Neuronal stem cell (in vitro differentiated cells): ENCODE measurements around the gene MAP3K15.

ENCODE experiments used
- DNase-seq: peaks from one replicate; pipeline ENCODE4 v3.0.0-alpha.2; 2013; ENCODE audit warnings: low spot score
- H2AFZ ChIP-seq: one replicate; pipeline ENCODE4 v1.6.1; 2013; ENCODE audit warnings: mild to moderate bottlenecking, low read length, inconsistent platforms
- H2AK5ac ChIP-seq: 2 replicates; pipeline ENCODE4 v1.6.1; 2013; ENCODE audit warnings: low read depth, mild to moderate bottlenecking, inconsistent platforms, low read length, moderate library complexity, mixed read lengths
- H2BK120ac ChIP-seq: 2 replicates; pipeline ENCODE4 v1.6.1; 2013; ENCODE audit warnings: low read depth, mild to moderate bottlenecking, inconsistent platforms, low read length, moderate library complexity, mixed read lengths
- H2BK12ac ChIP-seq: one replicate; pipeline ENCODE4 v1.6.1; 2013; ENCODE audit warnings: low read length, inconsistent platforms
- H2BK15ac ChIP-seq: 2 replicates; pipeline ENCODE4 v1.6.1; 2013; ENCODE audit warnings: mild to moderate bottlenecking, low read length, inconsistent platforms, mixed read lengths
- H2BK5ac ChIP-seq: one replicate; pipeline ENCODE4 v1.6.1; 2013; ENCODE audit warnings: inconsistent platforms, mild to moderate bottlenecking, low read length, moderate library complexity
- H3K14ac ChIP-seq: one replicate; pipeline ENCODE4 v1.6.1; 2013; ENCODE audit warnings: low read length, inconsistent platforms
- H3K18ac ChIP-seq: 2 replicates; pipeline ENCODE4 v1.6.1; 2013; ENCODE audit warnings: low read length, inconsistent platforms
- H3K23ac ChIP-seq: 2 replicates; pipeline ENCODE4 v1.6.1; 2013; ENCODE audit warnings: low read depth, mild to moderate bottlenecking, mixed read lengths, low read length, inconsistent platforms; ENCODE audit not compliant: poor library complexity
- H3K27ac ChIP-seq: replicated peaks from 3 replicates; pipeline ENCODE4 v1.5.1; 2013; ENCODE audit warnings: low read length, inconsistent platforms
- H3K27me3 ChIP-seq, 3 experiments: 2 replicates each; pipeline ENCODE4 v1.6.1; 2013; ENCODE audit warnings: low read length in 3 of 3, mild to moderate bottlenecking in 2 of 3, inconsistent platforms in 1 of 3, low read depth in 1 of 3, mixed read lengths in 1 of 3, moderate library complexity in 1 of 3; ENCODE audit not compliant: control insufficient read depth in 3 of 3, insufficient read depth in 3 of 3
- H3K36me3 ChIP-seq, 2 donors: replicated peaks in 1 of 2; 2 replicates each; pipeline ENCODE4 v1.6.1; 2013; ENCODE audit warnings: low read length in 2 of 2; ENCODE audit not compliant: control insufficient read depth in 2 of 2, insufficient read depth in 2 of 2
- H3K4ac ChIP-seq: 2 replicates; pipeline ENCODE4 v1.6.1; 2013; ENCODE audit warnings: inconsistent platforms, mild to moderate bottlenecking, low read length, moderate library complexity
- H3K4me1 ChIP-seq, 2 donors: 1 replicate in 1 of 2; 2 replicates in 1 of 2; pipeline ENCODE4 v1.6.1; 2013; ENCODE audit warnings: low read length in 2 of 2, low read depth in 1 of 2; ENCODE audit not compliant: control insufficient read depth in 2 of 2, insufficient read depth in 1 of 2
- H3K4me2 ChIP-seq: one replicate; pipeline ENCODE4 v1.6.1; 2013; ENCODE audit warnings: mild to moderate bottlenecking, low read length, inconsistent platforms; ENCODE audit not compliant: insufficient read depth, poor library complexity, severe bottlenecking
- H3K4me3 ChIP-seq, 2 donors: 2 replicates each; pipeline ENCODE4 v1.5.1; 2013; ENCODE audit warnings: low read length in 2 of 2, mild to moderate bottlenecking in 2 of 2, inconsistent platforms in 1 of 2, moderate library complexity in 1 of 2
- H3K79me1 ChIP-seq: one replicate; pipeline ENCODE4 v1.6.1; 2013; ENCODE audit warnings: low read depth, mild to moderate bottlenecking, inconsistent platforms, low read length, moderate library complexity
- H3K9ac ChIP-seq: one replicate; pipeline ENCODE4 v1.6.1; 2013; ENCODE audit warnings: mild to moderate bottlenecking, low read depth, low read length, inconsistent platforms; ENCODE audit not compliant: poor library complexity
- H3K9me3 ChIP-seq, 2 donors: replicated peaks in 1 of 2; 2 replicates each; pipeline versions ENCODE3 to v1.6.1; 2013; ENCODE audit warnings: low read length in 2 of 2, mild to moderate bottlenecking in 2 of 2, inconsistent platforms in 1 of 2, low read depth in 1 of 2, mixed read lengths in 1 of 2, moderate library complexity in 1 of 2; ENCODE audit not compliant: control insufficient read depth in 2 of 2, insufficient read depth in 1 of 2
- H4K8ac ChIP-seq: one replicate; pipeline ENCODE4 v1.6.1; 2013; ENCODE audit warnings: low read depth, mild to moderate bottlenecking, inconsistent platforms, low read length, moderate library complexity
- H4K91ac ChIP-seq: one replicate; pipeline ENCODE4 v1.6.1; 2013; ENCODE audit warnings: low read length, low read depth, mild to moderate bottlenecking, inconsistent platforms; ENCODE audit not compliant: poor library complexity
- WGBS, 2 donors: extraction: QIAGEN DNeasy Blood & Tissue Kit; methylation state at CpG; one replicate each; pipeline ENCODE4 v1.1.7; 2013; ENCODE audit warnings: missing lambda C conversion rate in 2 of 2, mixed read lengths in 1 of 2; ENCODE audit not compliant: insufficient read length in 2 of 2, insufficient replicate concordance in 1 of 2; ENCODE audit errors: extremely low coverage in 2 of 2; 5-methylcytosine and 5-hydroxymethylcytosine counted together

Gene MAP3K15

GRCh38 chrX:19373351-19373891 is 141.9 kb downstream of the MAP3K15 start:
- no peak overlapping the region for H3K23ac ChIP-seq
- no peak overlapping the region for H4K91ac ChIP-seq
- H3K79me1 ChIP-seq, result no peaks in the 10 kb centered on the region
- no peak for DNase-seq
- H2BK5ac ChIP-seq, result no peak overlapping the region
- H3K4me2 ChIP-seq, result peak overlapping the region; percentile 40
- H2BK120ac ChIP-seq, result no peak overlapping the region
- peak overlapping the region; percentile 36 to 69 for H3K4me3 ChIP-seq
- H3K4me1 ChIP-seq, result peaks cover 0 to 1% of the 10 kb centered on the region in 2 donors
- H3K4ac ChIP-seq, result no peak overlapping the region
- H3K36me3 ChIP-seq, result no peaks in the 10 kb centered on the region
- H3K9ac ChIP-seq, result no peak overlapping the region
- H4K8ac ChIP-seq, result no peak overlapping the region
- H2AK5ac ChIP-seq, result no peak overlapping the region
- H3K27me3 ChIP-seq, result peaks cover 0 to 24% (median 0%) of the 10 kb centered on the region in 3 experiments
- peak overlapping the region; percentile 80 for H3K18ac ChIP-seq
- no CpG with 5 or more reads among the region's 23 CpGs for WGBS, 2 donors
- no peaks in the 10 kb centered on the region for H3K9me3 ChIP-seq
- no peak overlapping the region for H2BK12ac ChIP-seq
- H3K14ac ChIP-seq, result no peak overlapping the region
- H2BK15ac ChIP-seq, result no peak overlapping the region
- peak overlapping the region; percentile 81 for H2AFZ ChIP-seq
- no peak overlapping the region for H3K27ac ChIP-seq

- DNase-seq, result no peak
- Histone ChIP-seq H3K79me1 (no peaks in the 10 kb centered on the region), H3K23ac (no peak overlapping the region), H3K36me3 (no peaks in the 10 kb centered on the region), H3K4me2 (peak overlapping the region; percentile 83), H2AFZ (peak overlapping the region; percentile 81), H3K9me3 (no peaks in the 10 kb centered on the region), H4K8ac (no peak overlapping the region), H2AK5ac (no peak overlapping the region), H3K9ac (no peak overlapping the region), H3K4me3 (peak overlapping the region; percentile 36 to 75), H2BK15ac (no peak overlapping the region), H3K4ac (no peak overlapping the region), H3K14ac (no peak overlapping the region), H2BK5ac (no peak overlapping the region), H4K91ac (no peak overlapping the region), H3K4me1 (peaks cover 0 to 1% of the 10 kb centered on the region in 2 donors), H3K27ac (no peak overlapping the region), H3K27me3 (peaks cover 0 to 24% (median 0%) of the 10 kb centered on the region in 3 experiments), H2BK12ac (no peak overlapping the region), H2BK120ac (no peak overlapping the region), H3K18ac (peak overlapping the region; percentile 80)
- no CpG with 5 or more reads among the region's 20 CpGs for WGBS, 2 donors
These were observed 142.6 kb downstream of the MAP3K15 start for GRCh38 chrX:19372547-19373331.

- H3K27me3 ChIP-seq, result peaks cover 0 to 24% (median 0%) of the 10 kb centered on the region in 3 experiments
- no peak overlapping the region for H3K18ac ChIP-seq
- H2BK5ac ChIP-seq, result no peak overlapping the region
- no peak overlapping the region for H3K27ac ChIP-seq
- DNase-seq, result peak; percentile 53
- H3K4ac ChIP-seq, result no peak overlapping the region
- peaks cover 0 to 1% of the 10 kb centered on the region in 2 donors for H3K4me1 ChIP-seq
- H3K14ac ChIP-seq, result no peak overlapping the region
- H4K91ac ChIP-seq, result no peak overlapping the region
- no peak overlapping the region for H2BK120ac ChIP-seq
- no peaks in the 10 kb centered on the region for H3K36me3 ChIP-seq
- H3K23ac ChIP-seq, result no peak overlapping the region
- no peaks in the 10 kb centered on the region for H3K9me3 ChIP-seq
- no peak overlapping the region for H3K9ac ChIP-seq
- peak overlapping the region; percentile 36 to 75 for H3K4me3 ChIP-seq
- H2BK12ac ChIP-seq, result no peak overlapping the region
- no peak overlapping the region for H2AK5ac ChIP-seq
- no peak overlapping the region for H2BK15ac ChIP-seq
- no CpG with 5 or more reads among the region's 9 CpGs for WGBS, 2 donors
- H3K4me2 ChIP-seq, result peak overlapping the region; percentile 83
- peak overlapping the region; percentile 81 for H2AFZ ChIP-seq
- H3K79me1 ChIP-seq, result no peaks in the 10 kb centered on the region
- no peak overlapping the region for H4K8ac ChIP-seq
These were observed 143.2 kb downstream of the MAP3K15 start for GRCh38 chrX:19372170-19372546.

- H3K79me1 ChIP-seq, result no peaks in the 10 kb centered on the region
- H2BK120ac ChIP-seq, result no peak overlapping the region
- H3K27me3 ChIP-seq, result peaks cover 0 to 16% (median 0%) of the 10 kb centered on the region in 3 experiments
- no peak overlapping the region for H3K4ac ChIP-seq
- no peak overlapping the region for H2AFZ ChIP-seq
- no peak overlapping the region for H4K8ac ChIP-seq
- H3K9ac ChIP-seq, result no peak overlapping the region
- H2BK12ac ChIP-seq, result no peak overlapping the region
- no peak overlapping the region for H4K91ac ChIP-seq
- no peak for DNase-seq
- no peak overlapping the region for H2BK15ac ChIP-seq
- H3K9me3 ChIP-seq, result no peaks in the 10 kb centered on the region
- H3K27ac ChIP-seq, result no peak overlapping the region
- no peak overlapping the region for H3K14ac ChIP-seq
- no peak overlapping the region for H3K4me3 ChIP-seq
- no peak overlapping the region for H2AK5ac ChIP-seq
- H3K4me2 ChIP-seq, result no peak overlapping the region
- no peak overlapping the region for H2BK5ac ChIP-seq
- H3K4me1 ChIP-seq, result peaks cover 0 to 1% of the 10 kb centered on the region in 2 donors
- H3K23ac ChIP-seq, result no peak overlapping the region
- H3K18ac ChIP-seq, result no peak overlapping the region
- WGBS, 2 donors, result no CpG with 5 or more reads among the region's 5 CpGs
- no peaks in the 10 kb centered on the region for H3K36me3 ChIP-seq
These were observed 145.2 kb downstream of the MAP3K15 start for GRCh38 chrX:19370061-19370460.
